HG03039 (cell line): ENCODE results near the gene ITGA11.

Source experiments
- ATAC-seq: cut with Tn5 transposase; IDR thresholded peaks from one replicate; pipeline ENCODE4 v1.9.1; 2021; ENCODE audit warnings: mild to moderate bottlenecking, moderate library complexity; ENCODE audit not compliant: unreplicated experiment

The ITGA11 gene

DNA sequence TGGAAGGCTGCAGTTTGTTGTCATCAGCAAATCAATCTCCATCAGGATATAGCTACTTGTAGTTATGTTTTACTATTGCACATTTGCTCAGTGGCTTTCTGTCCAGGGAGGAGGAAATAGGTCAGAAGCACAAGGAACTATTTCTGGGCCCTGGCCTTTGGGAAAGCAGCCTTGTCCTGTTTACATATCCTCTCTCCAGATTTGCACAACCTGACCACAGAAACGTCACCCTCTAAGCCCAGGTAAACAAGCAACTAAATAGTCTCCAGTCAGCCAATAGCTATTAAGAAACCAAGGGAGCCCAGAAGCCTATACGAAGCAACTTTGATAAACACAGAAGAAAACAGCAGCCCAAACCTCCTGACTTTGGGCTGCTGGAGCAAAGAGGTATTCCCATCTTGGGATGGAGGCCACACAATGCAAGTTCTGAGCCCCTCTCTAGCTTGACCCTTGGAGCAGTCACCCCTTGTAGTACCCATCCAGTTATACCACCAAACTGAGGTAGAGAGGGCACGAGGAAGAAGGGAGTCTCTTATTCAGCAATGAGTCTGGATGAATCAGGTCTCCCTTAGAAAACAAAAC is 156.7 kb downstream of the ITGA11 start:
- ATAC-seq, result no peak

DNA sequence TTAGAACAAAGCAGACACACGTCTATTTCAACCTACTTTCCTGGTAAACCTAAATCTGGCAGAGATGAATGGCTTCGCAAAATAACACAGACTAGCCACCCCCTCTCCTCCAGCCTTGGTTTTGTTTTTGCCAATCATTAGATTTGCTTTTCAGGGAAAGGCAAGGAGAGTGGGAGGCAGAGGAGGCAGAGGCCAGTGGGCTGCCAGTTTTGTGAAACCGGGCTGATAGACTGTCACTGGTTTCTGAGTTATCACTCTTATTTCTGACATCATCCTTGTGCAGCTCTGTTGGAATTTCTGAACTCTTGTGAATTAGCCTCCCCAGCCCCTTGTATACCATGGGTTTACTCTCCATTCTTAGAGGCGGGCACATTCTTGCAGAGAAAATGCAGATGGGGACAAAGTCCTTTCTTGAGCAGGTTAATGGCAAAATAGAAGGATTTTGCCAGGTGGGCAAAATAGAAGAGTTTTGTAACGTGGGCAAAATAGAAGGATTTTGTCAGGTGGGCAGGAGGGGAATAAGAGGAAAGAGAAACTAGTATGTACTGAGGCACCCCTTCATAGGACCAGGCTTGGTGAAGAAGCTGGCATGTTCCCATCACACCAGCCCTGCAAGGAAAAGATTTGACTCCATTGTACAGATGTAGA is 157.6 kb downstream of the ITGA11 start:
- no peak for ATAC-seq

DNA sequence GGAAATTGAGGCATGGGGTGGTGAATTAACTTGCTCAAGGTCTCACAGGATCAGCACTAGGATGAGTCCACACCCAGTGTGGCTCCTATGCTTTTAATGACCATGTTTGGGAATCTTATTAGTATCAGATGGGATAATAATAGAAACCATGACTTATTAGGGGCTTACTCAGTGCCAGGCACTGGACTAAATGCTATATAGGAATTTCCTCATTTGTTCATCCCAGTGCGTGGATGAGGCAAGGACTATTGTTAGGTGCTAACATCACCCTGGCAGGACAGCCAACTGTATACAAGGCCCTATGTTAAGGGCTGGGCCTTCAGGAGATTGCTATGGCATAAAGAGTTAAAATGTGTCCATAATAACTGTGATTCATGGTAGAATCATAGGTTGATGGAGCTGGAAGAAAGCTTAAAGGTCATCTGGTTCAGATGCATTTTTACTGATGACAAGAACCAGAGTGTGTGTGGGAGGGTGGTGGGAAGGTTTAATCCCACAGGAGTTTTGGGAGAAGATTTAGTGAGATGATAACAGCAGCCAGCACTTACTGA is 159.2 kb downstream of the ITGA11 start:
- no peak for ATAC-seq

DNA sequence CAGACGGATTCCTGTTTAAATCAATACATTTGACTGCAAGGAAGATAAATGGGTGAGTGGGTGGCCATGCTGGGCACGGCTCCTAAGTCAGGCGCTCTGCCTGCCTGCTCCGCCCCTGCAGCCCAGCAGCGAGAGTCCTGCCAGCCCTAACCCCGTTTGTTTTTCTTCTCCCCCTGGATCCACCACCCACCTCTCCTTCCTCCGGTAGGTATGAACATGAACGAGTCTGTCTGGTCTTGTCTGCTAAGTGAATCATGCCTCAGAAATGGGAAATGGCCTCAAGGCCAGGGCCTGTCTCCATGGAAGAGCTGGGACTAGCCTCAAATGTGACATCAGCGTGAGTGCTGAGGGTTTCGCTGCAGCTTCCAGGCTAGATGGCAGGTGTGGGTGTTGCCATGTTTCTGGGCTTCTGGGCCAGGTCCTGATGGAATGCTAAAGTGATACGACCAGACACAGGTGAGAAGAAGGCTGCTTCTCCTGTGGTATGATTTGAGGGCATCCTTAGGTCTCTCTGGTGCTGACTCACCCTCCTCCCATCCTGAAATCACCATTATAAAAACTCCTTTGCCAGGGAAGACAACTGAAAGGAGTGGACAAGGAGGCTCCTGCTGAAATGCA is 160.0 kb downstream of the ITGA11 start:
- no peak for ATAC-seq

DNA sequence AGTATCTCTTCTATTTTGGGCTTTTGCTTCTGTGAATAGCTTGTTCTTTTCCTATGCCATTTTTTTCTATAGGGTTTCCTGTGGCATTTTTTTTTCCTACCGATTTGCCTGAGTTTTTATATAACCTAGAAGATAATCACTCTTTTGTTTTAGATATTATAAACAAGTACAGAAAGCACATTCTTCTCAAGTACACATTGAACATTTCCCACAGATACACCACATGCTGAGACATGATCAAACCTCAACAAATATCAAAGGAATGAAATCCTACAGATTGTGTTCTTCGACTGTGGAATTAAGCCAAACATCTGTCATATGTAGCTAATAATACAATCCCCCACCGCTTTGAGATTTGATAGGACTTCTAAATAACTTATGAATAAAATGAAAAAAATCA is 163.6 kb downstream of the ITGA11 start:
- ATAC-seq, result no peak

DNA sequence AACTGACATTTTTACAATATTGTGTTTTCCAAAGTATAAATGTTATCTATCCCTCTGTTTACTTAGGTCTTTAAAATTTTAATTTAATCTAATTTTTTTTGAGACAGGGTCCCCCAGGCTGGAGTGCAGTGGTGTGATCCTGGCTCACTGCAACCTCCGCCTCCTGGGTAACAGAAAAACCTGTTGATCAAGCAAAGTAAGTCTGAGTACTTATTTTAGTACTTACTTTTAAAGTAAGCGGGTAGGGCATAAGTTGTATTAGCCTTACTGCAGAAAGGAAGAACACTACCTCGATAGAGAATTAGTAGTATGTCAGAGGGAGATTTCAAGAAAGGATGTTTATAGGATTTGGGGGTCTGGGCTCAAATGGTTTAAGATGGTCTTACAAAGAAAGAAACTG is 166.3 kb downstream of the ITGA11 start:
- ATAC-seq, result no peak

DNA sequence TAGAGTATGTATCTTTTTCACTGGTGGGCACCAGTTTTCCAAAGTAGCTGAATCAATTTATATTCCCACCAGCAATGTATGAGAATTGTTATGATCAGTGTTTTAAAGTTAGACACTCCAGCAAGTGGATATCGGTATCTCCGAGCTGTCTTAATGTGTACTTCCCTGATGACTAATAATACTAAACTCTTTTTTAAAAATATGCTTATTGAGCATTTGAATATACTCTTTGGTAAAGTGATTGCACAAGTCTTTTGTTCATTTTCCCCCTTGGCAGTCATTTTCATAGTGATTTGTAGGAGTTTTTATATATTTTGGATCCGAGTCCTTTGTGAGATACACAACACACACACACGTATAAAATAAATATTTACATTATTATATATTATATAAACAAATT is 166.9 kb downstream of the ITGA11 start:
- ATAC-seq, result no peak

DNA sequence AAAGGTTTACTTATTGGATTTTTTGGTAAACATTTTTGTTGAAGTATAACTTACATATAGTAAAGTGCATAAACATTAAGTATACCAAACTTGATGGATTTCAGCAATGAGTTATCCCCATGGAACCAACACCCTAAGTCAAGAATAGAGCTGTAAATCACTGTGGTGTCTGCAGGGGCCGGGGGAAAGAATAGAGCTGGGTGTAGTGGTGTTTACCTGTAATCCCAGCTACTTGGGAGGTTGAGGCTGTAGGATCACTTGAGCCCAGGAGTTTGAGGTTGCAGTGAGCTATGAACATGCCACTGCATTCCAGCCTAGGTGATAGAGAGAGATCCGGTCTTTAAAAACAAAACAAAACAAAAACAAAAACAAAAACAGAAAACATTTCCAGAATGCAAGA is 167.7 kb downstream of the ITGA11 start:
- no peak for ATAC-seq

DNA sequence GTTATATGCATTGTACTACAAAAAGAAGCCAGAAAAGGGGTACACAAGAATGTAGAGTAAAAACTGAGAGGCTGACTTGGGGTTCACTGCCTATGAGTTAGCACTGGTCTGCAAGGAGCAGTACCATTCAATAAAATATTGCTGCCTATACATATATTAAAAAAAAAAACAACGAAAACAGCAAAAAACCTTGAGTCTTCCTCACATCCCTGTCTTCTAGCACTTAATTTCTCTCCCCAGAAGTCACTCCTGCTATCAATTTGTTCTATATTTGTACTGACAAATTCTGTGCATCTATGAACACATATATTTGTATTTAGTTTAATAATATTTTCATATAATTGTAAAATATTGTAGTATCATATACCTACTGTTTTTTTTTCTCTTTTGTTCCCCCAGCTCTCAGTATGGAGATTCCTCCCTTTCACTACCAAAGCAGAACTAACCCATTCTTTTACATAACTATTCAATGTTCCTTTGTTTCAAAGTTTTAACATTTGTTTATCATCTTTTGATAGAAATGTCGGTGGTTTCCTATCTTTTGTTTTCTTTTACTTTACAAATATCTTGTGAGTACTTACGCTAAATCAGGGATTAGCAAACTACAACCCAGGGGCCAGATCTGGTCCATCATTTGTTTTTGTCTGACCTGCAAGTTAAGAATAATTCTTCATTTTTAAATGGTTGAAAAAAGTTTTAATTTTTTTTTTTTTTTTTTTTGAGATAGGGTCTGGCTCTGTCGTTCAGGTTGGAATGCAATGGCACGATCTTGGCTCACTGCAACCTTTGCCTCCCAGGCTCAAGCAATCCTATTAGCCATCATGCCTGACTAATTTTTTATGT is 169.2 kb downstream of the ITGA11 start:
- no peak for ATAC-seq

DNA sequence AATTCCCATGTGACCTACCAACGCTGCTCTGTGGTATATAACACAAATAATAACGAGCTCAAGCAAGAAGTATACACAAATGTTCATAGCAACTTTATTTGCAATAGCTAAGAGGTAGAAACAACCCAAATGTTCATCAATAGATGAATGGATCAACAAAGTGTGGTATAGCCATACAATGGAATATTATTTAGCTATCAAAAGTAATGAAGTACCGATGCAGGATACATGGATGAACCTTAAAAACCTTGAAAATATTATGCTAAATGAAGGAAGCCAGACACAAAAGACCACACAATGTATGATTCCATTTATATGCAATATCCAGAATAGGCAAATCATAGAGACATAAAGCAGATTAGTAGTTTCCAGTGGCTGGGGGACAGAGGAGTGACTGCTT is 170.0 kb downstream of the ITGA11 start:
- ATAC-seq, result no peak

DNA sequence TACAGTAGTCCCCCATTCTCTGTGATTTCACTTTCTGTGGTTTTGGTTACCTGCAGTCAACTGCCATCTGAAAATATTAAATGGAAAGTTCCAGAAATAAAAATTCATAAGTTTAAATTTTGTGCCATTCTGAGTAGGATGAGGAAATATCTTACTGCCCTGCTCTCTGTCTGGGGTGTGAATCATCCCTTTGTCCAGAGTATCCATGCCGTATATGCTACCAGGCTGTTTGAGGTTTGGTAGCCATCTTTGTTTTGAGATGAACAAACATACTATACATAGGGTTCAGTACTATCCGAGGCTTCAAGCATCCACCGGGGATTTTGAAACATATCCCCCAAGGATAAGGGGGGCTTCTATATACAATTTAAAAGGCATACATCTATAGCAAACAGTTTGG is 170.7 kb downstream of the ITGA11 start:
- ATAC-seq, result no peak

DNA sequence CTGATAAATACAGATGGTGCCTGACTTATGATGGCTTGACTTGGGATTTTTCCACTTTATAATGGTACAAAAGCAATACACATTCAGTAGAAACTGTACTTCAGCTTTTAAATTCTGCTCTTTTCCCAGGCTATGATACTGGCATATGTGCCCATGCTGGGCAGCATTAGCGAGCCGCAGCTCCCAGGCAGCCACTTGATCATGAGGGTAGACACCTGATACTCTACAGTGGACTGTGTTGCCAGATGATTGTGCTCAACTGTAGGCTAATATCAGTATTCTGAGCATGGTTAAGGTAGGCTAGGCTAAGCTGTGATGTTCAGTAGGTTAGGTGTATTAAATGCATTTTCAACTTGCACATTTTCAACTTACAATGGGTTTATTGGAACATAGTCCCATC is 172.1 kb downstream of the ITGA11 start:
- no peak for ATAC-seq

DNA sequence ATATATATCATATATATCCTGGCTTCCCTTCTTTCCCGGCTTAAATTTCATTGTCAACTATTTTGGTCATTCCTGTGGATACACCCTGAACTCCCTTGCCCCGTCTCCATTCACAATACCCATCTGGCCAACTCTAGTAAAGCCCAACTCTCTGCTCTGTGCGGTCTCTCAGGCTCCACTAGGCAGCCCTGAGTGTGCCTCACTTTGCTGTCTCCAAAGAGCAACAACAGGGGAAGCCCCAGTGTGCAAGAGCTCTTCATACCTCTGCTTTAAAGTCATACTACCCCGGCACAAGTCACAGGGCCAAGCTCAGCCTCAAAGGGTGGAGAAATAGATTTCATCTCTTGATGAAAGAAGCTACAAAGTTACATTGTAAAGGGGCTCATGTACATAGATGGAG is 173.3 kb downstream of the ITGA11 start:
- no peak for ATAC-seq

DNA sequence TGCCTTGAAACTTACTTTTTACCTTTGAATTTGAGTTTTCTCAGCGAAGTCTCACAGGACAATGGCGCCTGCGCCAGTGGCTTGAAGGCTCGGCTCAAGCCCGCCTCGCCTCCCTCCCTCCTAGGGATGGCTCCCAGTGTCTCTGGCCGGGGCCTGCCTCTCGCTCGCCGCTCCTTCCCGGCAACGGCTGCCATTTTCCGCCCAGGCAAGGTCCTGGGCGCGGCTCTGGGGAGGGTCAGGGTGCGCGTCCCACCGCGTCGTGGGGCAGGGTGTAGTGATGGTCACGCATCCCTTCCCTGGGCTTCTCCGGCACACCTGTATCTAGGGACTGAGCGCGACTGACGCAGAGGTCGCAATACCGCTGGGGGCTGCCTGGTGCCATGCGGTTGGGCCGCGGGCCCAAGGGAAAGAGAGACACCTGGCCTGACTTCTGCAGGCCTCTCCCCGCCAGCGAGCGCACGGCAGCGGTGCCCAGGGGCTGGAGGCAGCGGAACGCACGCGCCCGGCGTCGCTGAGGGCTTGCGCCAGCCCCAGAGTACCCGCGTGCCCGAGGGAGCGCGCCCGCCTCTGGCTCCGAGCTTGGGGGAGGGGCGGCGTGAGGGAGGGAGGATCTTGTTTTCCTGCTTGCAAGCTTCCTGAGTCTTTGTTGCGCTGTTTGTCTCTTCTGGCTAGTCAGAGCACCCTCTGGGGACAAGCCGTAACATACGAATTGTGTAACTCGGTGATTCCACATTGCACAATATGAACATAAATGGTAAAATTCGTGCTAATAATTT is 175.1 kb downstream of the ITGA11 start:
- no peak for ATAC-seq

DNA sequence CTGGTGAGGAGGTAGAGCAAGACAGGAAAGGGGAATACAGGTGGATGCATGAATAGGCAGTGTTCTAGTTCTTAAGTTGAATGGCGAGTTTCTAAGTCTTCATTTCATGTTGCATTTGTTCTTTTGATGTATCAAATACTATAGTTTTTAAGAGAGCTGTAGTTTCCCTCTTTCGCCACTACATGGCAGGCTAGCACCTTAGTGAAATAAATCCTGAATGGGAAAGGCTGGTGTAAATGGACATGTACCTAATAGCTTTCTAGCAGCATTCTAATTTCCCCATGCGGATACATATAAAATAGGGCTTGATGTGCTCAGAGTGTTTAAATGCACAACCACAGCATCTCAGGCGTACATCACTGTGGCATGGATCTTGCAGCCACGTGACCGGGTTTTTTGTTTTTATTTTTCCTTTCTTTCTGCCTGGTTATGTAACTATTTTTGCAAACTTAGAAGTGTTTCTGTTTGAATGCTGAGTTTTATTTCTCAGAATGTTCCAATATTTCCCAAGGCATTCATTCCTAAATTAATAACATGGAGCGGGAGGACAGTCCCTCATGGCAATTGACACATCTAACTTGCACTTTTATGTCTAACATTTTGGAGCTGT is 178.9 kb downstream of the ITGA11 start:
- no peak for ATAC-seq

DNA sequence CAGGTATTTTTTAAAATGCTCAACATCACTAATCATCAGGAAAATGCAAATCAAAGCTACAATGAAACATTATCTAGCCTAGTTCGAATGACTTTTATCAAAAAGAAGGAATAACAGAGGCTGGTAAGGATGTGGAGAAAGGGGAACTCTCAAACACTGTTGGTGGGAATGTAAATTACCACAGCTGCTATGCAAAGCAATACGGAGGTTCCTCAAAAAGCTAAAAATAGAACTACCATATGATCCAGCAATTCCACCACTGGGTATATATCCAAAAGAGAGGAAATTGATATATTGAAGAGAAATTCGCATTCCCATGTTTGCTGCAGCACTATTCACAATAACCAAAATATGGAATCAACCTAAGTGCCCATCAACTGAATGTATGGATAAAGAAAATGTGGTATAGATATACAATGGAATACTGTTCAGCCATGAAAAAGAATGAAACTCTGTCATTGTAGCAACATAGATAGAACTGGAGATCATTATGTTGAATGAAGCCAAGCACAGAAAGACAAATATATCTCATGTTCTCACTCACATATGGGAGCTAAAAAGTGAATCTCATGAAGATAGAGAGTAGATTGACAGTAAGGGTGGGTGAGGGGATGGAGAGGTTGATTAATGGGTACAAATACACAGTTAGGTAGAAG is 182.8 kb downstream of the ITGA11 start:
- no peak for ATAC-seq
